SH-SY5Y (cell line): ENCODE results near the gene C2CD4D.

Source experiments
- GATA2 ChIP-seq: IDR thresholded peaks from 2 replicates; pipeline ENCODE4 v1.6.1; 2011; ENCODE audit warnings: mild to moderate bottlenecking, low read depth, low read length
- GATA3 ChIP-seq: IDR thresholded peaks from 2 replicates; pipeline ENCODE4 v1.6.1; 2011; ENCODE audit warnings: low read depth, mild to moderate bottlenecking, low read length, moderate library complexity

GRCh38 chr1:151816548-151817352, 22.9 kb downstream of the C2CD4D start:
- TF ChIP-seq GATA3: no peak
- TF ChIP-seq GATA2: no peak
